B cell (primary cell): Measurements from ENCODE around the gene RAPGEF1. TPM values are rescaled to one million over a fixed set of nuclear protein-coding genes. Genes with fewer than 3 reads are reported as not detected.
A peak's percentile ranks its signal among the peaks of the same experiment; 100 is the strongest.

Experiments used
- ATAC-seq: fragments of 200-7000 bp; cut with Tn5 transposase; one replicate; pipeline ENCODE4 v1.10.0; 2021; ENCODE audit warnings: low read depth, mild to moderate bottlenecking, moderate number of reproducible peaks, moderate library complexity
- CTCF ChIA-PET: fragments of 350-600 bp; sonication (Branson Sonifier 250); formaldehyde crosslinking; loops from one replicate; lab custom pipeline; 2021; ENCODE audit warnings: antibody characterized with exemption, inconsistent platforms; lab: Charles Lee
- POLR2A ChIA-PET: fragments of 350-600 bp; sonication (Branson Sonifier 250); formaldehyde crosslinking; loops from one replicate; lab custom pipeline; 2021; ENCODE audit warnings: antibody characterized with exemption; lab: Charles Lee
- DNase-seq: peaks from one replicate; pipeline ENCODE4 v3.0.0; 2013
- H2AFZ ChIP-seq: 2 replicates; pipeline ENCODE4 v1.6.1; 2012; ENCODE audit warnings: mild to moderate bottlenecking, low read depth, low read length; ENCODE audit not compliant: insufficient read depth, poor library complexity, severe bottlenecking
- H3K27ac ChIP-seq, 2 donors: 1 replicate in 1 of 2; 2 replicates in 1 of 2; pipeline ENCODE4 v1.5.1; 2012 to 2013; ENCODE audit warnings: low read length in 2 of 2, mild to moderate bottlenecking in 2 of 2, moderate library complexity in 1 of 2
- H3K27me3 ChIP-seq, 4 experiments: fragments of 200-600 bp in 1 of 4; sonication (generic) in 1 of 4; replicated peaks in 1 of 4; 1 replicate in 2 of 4; 2 replicates in 2 of 4; pipeline versions ENCODE4 v1.6.1 to v1.7.0; 2013 to 2016; ENCODE audit warnings: low read length in 3 of 4, mild to moderate bottlenecking in 2 of 4, mixed read lengths in 1 of 4, moderate library complexity in 1 of 4; ENCODE audit not compliant: insufficient read depth in 4 of 4, control insufficient read depth in 3 of 4; ENCODE audit errors: control extremely low read depth in 1 of 4
- H3K36me3 ChIP-seq, 2 experiments: replicated peaks in 1 of 2; 1 replicate in 1 of 2; 2 replicates in 1 of 2; pipeline versions ENCODE4 v1.6.1 to v1.7.1; 2013; ENCODE audit warnings: low read length in 1 of 2; ENCODE audit not compliant: insufficient read depth in 2 of 2, control insufficient read depth in 1 of 2; ENCODE audit errors: control extremely low read depth in 1 of 2, extremely low read depth in 1 of 2
- H3K4me1 ChIP-seq, 2 donors: fragments of 200-600 bp in 1 of 2; sonication (generic) in 1 of 2; 1 replicate in 1 of 2; 2 replicates in 1 of 2; pipeline versions ENCODE4 v1.5.1 to v1.6.1; 2013 to 2017; ENCODE audit warnings: low read length in 2 of 2; ENCODE audit not compliant: control insufficient read depth in 2 of 2, insufficient read depth in 2 of 2
- H3K4me2 ChIP-seq: replicated peaks from 2 replicates; pipeline ENCODE3; 2012; ENCODE audit warnings: mild to moderate bottlenecking, low read depth, low read length; ENCODE audit not compliant: poor library complexity, severe bottlenecking
- H3K4me3 ChIP-seq, 5 experiments: fragments of 200-600 bp in 1 of 5; sonication (generic) in 1 of 5; 1 replicate in 3 of 5; 2 replicates in 2 of 5; pipeline versions ENCODE4 v1.5.1 to v1.7.0; 2011 to 2016; ENCODE audit warnings: low read length in 4 of 5, mild to moderate bottlenecking in 4 of 5, low read depth in 2 of 5, control low read depth in 1 of 5, moderate library complexity in 1 of 5; ENCODE audit not compliant: insufficient read depth in 1 of 5; ENCODE audit errors: control extremely low read depth in 1 of 5, extremely low read depth in 1 of 5
- H3K79me2 ChIP-seq: fragments of 200-600 bp; sonication (generic); one replicate; pipeline ENCODE4 v1.6.0; 2016; ENCODE audit warnings: low read length; ENCODE audit not compliant: control insufficient read depth, insufficient read depth
- H3K9ac ChIP-seq: fragments of 200-600 bp; sonication (generic); 2 replicates; pipeline ENCODE4 v1.6.1; 2017; ENCODE audit warnings: mild to moderate bottlenecking, low read length, moderate library complexity
- H3K9me3 ChIP-seq, 3 donors: one replicate each; pipeline versions ENCODE4 v1.6.1 to v1.7.1; 2013; ENCODE audit warnings: low read length in 2 of 3; ENCODE audit not compliant: control insufficient read depth in 2 of 3, insufficient read depth in 1 of 3; ENCODE audit errors: control extremely low read depth in 1 of 3
- H4K20me1 ChIP-seq: 2 replicates; pipeline ENCODE4 v1.6.0; 2012; ENCODE audit warnings: mild to moderate bottlenecking, low read length; ENCODE audit not compliant: insufficient read depth, control insufficient read depth, poor library complexity, severe bottlenecking
- H3K27ac Mint-ChIP-seq: one replicate; pipeline ENCODE4 v1.8.0; 2021; ENCODE audit warnings: mixed read lengths
- H3K27me3 Mint-ChIP-seq: one replicate; pipeline ENCODE4 v1.8.0; 2021; ENCODE audit warnings: mixed read lengths
- H3K4me1 Mint-ChIP-seq: one replicate; pipeline ENCODE4 v1.8.0; 2021; ENCODE audit warnings: mixed read lengths
- H3K4me3 Mint-ChIP-seq: one replicate; pipeline ENCODE4 v1.8.0; 2021; ENCODE audit warnings: mixed read lengths
- H3K9me3 Mint-ChIP-seq: one replicate; pipeline ENCODE4 v1.8.0; 2022; ENCODE audit warnings: mixed read lengths; ENCODE audit not compliant: insufficient read depth
- EZH2 ChIP-seq: IDR thresholded peaks from 2 replicates; pipeline ENCODE4 v1.6.1; 2012; ENCODE audit warnings: borderline replicate concordance, low read depth, mild to moderate bottlenecking, moderate library complexity, low read length; ENCODE audit not compliant: insufficient read depth, poor library complexity, severe bottlenecking
- WGBS: methylation state at CpG from one replicate; pipeline ENCODE4 v1.1.5; 2013; ENCODE audit warnings: missing lambda C conversion rate; ENCODE audit not compliant: insufficient coverage; 5-methylcytosine and 5-hydroxymethylcytosine counted together
- intact Hi-C: fragments of 100-400 bp; cut with micrococcal nuclease; formaldehyde crosslinking; loops from one replicate; pipeline ENCODE4 v1.10.0; 2022
- polyA plus RNA-seq: library from polyadenylated mRNA; depleted of rRNA; stranded (reverse); fragments of >200 nt; gene quantifications from 2 replicates; pipeline ENCODE4 v1.2.3, GENCODE V29; 2012
- total RNA-seq, 2 donors: library from RNA; stranded (reverse); fragments of 120-200 nt in 1 of 2; gene quantifications; 1 replicate in 1 of 2; 2 replicates in 1 of 2; pipeline versions ENCODE4 v1.2.3 to v1.2.4, GENCODE V29; 2013 to 2022
- TF ChIP-seq, protein P1 (sequence below): fragments of 200-600 bp; IDR thresholded peaks from one replicate; pipeline ENCODE4 v1.8.0; 2022; ENCODE audit warnings: antibody characterized with exemption, mild to moderate bottlenecking

RAPGEF1 gene
- total and polyA plus RNA-seq, 2 donors (not counting 1 experiment from before 2014, with no cell fraction given): 134 to 447 TPM

DNA sequence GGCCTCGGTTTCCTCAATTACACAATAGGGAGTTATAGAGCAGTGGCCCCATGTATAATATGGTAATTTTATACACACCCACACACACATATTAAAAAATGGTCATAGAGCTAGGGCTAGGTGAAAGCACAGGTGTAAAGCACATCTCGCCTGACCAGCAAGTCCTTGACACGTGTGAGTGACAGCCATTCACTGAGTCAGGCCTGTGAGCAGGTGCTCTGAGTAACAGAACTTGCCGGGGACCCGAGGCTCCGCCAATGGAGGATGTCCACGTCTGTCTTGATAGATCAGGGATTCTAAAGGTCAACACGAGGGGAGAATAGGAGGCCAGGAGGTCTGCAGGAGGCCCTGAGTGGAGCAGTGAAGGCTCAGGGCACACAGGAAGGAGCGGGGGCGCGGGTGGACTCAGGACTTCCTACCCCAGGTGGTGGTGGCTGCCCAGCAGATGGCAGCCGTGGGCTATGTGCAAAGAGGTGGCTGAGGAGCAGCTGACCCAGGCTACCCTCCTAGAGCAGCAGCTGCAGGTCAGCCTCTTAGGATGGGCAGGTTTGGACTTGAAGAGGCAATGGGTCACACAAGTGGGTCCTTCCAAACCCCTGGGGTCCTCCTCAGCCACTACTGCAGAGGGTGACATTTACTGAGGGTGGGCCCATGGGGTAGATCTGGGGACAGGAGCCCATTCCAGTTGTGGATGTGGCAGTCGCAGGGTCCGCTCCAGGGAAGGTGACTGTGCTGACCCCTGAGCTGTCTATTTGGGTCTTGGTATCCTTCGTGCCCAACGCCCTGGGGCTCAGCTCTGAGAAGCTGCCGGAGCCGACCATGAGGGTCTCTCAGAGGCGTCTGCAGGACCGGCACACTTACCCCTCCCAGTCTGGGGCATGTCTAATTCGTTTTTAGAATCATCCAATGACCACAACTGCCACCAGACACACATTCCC lies 148.7 kb downstream of the RAPGEF1 start:
- H3K4me1 ChIP-seq: peaks cover 0 to 13% of the 10 kb centered on the region in 2 donors
- intact Hi-C loops: loop anchor here (1.0 to 5.0 kb wide), 4 partner anchors 41 to 156 kb away; partner anchors contain the start of gene RAPGEF1
- peaks cover 0 to 84% of the 10 kb centered on the region in 2 experiments for H3K36me3 ChIP-seq
- ChIA-PET POLR2A (interaction anchor here (0.5 kb wide), 1 partner anchor 156 kb away, joined by 4 read pairs; no protein-coding TSS in a partner anchor), CTCF (interaction anchor here (0.6 to 21.7 kb wide), 26 partner anchors 9 to 241 kb away, joined by 3 to 263 read pairs (median 4); partner anchors contain the start of gene RAPGEF1)
- H3K4me3 ChIP-seq: no peak overlapping the region
- WGBS: 69% methylated on average over 16 of the region's 21 CpGs
- peak; percentile 87 for ATAC-seq
- no peaks in the 10 kb centered on the region for H3K27me3 ChIP-seq
- H3K9me3 Mint-ChIP-seq: no peaks in the 10 kb centered on the region
- peak overlapping the region; percentile 82 for H3K27ac Mint-ChIP-seq
- no peak overlapping the region for H3K4me3 Mint-ChIP-seq
- H2AFZ ChIP-seq: no peak overlapping the region
- no peak overlapping the region for H3K27ac ChIP-seq
- H3K9ac ChIP-seq: no peak overlapping the region
- H4K20me1 ChIP-seq: peaks cover 27% of the 10 kb centered on the region
- H3K4me1 Mint-ChIP-seq: peaks cover 27% of the 10 kb centered on the region
- no peaks in the 10 kb centered on the region for H3K9me3 ChIP-seq
- peaks cover 40% of the 10 kb centered on the region for H3K79me2 ChIP-seq
- no peaks in the 10 kb centered on the region for H3K27me3 Mint-ChIP-seq
- TF ChIP-seq, protein P1, sequence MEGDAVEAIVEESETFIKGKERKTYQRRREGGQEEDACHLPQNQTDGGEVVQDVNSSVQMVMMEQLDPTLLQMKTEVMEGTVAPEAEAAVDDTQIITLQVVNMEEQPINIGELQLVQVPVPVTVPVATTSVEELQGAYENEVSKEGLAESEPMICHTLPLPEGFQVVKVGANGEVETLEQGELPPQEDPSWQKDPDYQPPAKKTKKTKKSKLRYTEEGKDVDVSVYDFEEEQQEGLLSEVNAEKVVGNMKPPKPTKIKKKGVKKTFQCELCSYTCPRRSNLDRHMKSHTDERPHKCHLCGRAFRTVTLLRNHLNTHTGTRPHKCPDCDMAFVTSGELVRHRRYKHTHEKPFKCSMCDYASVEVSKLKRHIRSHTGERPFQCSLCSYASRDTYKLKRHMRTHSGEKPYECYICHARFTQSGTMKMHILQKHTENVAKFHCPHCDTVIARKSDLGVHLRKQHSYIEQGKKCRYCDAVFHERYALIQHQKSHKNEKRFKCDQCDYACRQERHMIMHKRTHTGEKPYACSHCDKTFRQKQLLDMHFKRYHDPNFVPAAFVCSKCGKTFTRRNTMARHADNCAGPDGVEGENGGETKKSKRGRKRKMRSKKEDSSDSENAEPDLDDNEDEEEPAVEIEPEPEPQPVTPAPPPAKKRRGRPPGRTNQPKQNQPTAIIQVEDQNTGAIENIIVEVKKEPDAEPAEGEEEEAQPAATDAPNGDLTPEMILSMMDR: peak; percentile 83
- TF ChIP-seq EZH2: no peak
- H3K4me2 ChIP-seq: no peak overlapping the region
- peak; percentile 85 for DNase-seq
